Middle frontal gyrus (tissue), 1 donor: Measurements from ENCODE around the gene ARAP2.
A peak's percentile ranks its signal among the peaks of the same experiment; 100 is the strongest.

Source experiments
- DNase-seq: peaks from one replicate; pipeline ENCODE4 v3.0.0-alpha.2; 2015; ENCODE audit warnings: low spot score; ENCODE audit errors: extremely low spot score

The ARAP2 gene

DNA sequence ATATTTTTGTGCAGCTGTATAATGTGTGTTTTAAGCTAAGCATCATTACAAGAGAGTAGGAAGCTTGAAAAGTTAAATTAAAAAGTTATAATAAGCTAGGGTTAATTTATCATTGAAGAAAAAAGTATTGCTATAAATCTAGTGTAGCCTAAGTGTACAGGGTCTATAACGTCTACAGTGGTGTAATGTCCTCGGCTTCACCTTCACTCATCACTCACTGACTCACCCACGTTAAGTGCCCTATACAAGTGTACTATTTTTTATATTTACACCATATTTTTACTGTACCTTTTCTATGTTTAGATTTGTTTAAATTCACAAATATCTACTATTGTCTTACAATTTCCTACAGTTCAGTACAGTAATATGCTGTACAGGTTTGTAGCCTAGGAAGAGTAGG lies 23.5 kb downstream of the ARAP2 start:
- no peak for DNase-seq

DNA sequence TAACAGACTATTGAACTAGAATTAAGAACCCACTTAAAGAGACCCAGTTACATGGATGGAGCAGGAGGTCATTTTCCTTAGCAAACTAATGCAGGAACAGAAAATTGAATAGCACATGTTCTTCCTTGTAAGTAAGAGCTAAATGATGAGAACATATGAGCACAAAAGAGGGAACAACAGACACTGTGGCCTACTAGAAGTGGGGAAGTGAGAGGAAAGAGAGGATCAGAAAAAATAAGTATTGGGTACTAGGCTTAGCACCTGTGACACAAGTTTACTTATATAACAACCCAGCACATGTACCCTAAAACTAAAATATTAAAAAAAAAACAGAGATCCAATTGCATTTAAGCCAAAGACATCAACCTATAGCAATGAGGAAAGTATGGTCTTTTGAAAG lies 26.2 kb downstream of the ARAP2 start:
- DNase-seq = no peak

DNA sequence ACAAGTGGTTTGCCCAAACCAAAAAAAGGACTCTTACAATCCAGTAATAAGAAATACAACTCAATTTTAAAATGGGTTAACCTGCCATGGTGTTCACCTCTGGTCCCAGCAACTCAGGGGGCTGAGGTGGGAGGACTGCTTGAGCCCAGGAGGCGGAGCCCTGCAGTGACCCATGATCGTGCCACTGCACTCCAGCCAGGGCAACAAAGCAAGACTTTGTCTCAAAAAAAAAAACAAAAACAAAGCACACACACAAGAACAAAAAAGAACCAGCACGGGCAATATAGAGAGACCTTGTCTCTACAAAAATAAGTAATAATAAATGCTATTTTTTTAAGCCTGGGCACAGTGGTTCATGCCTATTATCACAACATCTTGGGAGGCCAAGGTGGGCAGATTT lies 28.7 kb downstream of the ARAP2 start:
- no peak for DNase-seq

DNA sequence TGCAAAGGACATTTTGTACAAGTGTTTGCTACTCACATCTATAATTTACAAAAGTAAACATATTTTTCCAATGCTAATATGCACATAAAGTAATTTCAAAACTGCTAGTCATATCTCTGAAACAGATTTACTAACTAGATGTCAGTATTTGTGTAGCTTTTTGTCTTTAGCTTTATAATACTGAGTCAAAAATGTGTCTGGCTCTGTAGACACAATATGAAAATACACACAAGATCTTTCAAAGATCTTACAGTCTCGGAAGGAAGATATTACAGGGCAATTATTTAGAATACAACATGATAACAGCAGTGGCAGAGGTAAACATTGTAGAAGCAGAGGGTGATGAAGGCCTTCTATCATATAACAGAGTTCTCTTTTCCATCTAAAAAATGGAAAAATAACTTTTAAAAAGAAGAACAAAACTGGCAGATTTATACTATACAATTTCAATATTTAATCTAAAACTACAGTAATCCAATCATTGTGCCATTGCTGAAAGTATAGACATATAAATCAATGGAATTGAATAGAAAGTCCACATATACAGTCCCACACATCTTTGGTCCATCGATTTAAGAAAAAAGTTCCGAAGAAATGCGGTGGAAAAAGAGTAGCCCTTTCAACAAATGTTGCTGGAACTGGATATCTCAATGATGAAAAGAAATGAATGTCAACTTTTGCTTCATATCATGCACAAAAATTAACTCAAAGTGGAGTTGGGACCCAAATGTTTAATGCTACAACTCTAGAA lies 29.4 kb downstream of the ARAP2 start:
- no peak for DNase-seq

DNA sequence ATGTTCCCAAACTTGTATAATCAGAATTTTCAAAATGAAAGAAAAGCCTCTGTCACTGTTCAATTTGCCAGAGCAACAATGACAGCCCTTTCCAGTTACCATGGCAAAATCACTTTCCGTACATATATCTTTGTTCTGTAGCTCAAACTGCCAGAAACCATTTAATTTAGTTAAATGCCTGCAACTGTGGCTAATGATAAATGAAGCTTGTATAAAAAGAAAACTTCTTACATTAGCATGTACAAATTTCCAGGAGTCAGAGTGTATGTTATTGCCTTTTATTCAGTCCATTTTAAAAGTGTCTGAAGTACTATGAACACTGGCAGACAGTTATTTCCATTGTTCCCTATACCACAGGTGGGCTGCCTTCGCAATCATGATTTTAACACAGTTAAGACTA lies 30.3 kb downstream of the ARAP2 start:
- no peak for DNase-seq

DNA sequence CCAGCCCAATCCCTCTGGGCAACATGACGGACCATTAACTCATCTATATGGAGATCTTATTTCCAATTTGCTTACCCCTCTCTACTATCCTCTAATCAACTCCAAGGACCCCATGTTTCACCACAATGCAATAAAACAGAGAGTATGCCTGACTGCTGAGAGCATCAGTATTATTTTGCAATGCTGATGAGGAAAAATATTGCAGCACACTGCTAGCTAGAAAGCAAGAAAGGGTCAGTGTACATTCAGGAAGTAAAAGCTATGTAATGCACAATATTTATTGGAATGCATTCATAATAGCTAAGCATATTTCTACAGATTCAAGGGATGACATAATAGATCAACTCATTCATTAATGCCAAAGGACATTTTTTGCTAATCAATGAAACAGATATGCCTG lies 33.2 kb downstream of the ARAP2 start:
- DNase-seq = no peak

DNA sequence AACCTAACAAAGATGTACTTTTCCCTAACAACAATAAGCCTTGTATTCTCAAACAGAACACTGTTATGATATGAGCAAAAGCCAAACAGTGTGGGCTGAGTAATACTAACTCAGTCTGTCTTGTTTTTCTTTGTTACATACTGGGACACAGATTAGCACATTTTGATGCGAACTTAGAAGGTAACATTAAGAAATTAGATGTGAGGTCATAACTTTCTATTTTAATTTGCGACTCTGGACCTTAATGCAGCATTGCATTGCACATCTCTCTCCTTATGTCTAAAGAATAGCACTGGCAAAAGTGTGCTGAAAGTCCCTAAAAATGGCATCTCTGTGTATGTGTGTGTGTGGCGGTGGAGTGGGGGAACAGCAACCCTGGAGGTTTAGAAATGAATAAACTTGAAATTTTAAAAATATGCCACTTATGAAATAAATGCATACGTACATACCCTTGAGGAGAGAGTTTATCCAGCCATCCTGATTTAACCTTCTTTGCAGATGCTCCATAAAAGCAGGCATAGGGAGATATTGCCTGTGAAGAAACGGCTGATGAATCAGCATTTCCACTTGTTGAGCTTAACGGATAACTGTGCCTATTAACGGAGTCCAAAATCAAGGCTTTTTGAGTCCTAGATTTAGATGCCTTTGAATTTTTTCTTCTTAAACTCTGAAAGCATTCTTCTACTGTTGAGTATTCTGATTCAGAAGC lies 34.2 kb downstream of the ARAP2 start:
- peak; percentile 70 for DNase-seq

DNA sequence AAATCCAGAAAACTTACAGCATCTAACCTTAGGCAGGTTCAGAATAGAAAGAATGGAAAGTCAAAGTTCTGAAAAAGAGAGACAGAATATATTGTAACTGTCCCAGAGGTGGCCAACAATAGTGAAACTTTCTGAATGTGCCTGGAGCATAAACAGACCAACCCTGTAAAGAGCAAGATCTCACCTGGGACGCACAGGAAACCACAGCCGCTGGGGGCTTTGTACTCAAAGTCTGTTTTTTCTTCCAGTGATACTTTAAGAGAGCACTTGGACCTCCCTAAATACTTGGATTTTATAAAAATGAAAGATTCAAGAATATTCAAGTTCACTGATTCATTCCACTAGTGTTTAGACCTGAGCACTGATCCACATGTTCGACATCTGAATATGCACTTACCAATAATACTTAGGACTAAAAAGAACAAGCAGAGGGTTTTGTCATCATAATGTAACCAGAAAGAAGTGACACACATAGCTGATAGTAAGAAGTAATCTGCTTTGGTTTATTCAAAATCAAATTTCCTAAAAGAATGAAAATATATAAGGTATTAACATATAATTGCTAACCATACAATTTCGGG lies 35.3 kb downstream of the ARAP2 start:
- DNase-seq = no peak

DNA sequence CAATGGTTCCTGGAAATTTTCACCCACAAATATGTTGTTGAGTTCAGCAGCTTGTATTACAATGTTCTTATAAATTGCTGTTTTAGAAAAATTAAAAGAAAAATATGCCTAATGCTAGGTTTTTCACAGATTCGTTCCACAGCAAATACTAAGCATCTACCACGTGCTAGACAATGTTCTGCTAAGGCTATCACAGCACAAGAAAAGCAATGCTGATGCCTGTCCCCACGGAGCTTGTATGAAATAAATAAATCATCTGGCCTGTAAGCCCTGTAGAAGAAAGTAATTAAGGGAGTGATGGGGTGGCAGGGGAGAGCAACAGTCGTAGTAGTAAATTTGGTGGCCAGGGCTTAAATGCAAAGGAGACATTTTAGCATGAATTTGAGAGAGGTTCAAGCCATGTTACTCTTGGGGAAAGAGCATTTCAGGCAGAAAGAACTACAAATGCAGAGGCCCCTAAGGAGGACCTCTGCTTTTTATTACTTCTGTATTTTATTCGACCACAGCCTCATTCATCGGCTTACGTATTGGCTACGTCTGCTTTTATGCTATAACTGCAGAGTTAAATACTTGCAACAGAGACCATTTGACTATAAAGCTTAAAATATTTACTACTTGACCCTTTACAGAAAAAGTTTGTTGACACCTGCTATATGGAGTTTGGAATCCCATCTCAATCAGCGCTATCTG lies 36.3 kb downstream of the ARAP2 start:
- no peak for DNase-seq

DNA sequence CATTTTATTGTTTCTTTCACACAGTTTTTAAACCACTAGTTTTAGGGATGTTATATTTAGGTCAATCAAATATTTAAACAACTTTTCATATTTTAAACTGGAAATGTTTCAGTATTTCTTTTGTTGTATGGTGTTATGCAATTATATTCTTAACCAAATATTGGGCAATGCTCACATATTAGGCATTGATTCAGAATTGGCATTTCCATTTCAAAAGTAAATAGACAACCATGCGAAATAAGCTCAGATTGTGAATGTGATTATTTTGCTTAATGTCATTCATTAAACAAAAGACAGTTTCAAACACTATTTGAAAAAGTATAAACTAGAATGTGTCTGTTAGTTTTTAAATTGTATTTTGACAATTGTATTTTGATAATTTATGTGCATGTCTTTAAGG lies 36.9 kb downstream of the ARAP2 start:
- DNase-seq = no peak

DNA sequence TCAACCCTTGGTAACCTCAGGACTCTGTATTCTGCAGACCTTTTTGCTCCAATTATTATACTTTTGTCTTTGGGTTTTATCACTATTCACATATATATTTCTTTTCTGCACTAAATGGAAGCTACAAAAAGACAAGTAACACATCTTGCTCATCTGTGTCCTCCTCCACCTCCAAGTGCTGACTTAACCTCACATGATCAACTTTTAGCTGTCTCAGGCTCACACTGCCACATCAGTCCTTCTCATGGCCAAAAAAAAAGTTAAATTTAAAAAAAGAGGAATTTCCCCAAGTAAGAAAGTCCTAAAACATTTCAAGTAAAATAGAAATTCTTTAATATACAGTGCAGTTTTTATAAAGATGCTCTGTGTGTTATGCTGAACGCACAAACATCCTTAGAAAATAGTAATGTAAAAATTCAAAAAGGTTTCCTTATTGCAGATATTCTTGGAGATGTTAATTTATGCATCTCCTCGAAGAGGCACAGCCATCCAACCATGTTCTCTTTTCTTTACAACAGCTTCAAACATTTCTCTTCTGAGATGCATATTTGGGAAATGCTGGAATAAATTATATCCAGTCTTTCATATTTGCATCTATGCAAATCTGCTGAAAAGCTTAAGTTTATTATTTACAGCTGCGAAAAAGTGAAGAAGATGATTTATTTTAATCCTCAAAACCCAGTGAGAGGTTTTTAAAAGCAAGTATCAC lies 37.6 kb downstream of the ARAP2 start:
- no peak for DNase-seq

DNA sequence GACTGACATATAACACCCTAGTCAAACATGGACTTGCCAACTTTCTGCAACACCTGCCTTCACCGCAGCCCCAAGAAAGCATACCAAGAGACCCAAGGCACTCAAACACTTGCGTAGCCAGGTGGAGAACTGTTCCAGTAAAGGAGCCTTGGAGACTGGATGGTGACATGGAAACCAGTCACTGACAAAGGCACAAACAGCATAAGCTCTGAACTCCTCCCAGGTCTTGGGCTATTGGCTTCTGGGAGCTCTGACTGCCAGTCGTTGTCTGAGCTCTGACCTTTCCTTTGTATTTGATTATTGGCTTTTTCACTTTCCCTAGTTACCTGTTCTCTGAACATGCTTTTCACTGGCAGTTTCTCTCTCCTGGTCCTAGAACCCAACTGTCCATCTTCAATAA lies 38.3 kb downstream of the ARAP2 start:
- no peak for DNase-seq

DNA sequence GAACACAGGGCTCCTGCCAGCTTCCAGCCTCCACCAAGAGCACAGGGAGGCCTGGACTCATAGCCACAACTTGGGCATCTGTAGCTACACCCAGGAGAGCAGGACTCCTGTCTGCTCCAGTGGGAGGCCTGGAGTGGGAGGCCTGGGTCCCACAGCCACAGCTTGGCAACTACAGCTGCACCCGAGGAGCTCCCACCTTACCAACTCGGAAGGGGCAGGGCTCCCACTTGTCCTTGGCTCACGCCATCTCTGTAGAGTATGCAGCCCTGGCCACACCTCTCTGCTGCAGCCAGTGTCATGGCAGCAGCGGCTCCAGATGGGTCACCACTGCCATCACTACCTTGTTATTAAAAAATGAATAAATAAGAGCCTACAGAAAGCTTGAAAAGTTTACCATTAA lies 45.5 kb downstream of the ARAP2 start:
- DNase-seq = no peak

DNA sequence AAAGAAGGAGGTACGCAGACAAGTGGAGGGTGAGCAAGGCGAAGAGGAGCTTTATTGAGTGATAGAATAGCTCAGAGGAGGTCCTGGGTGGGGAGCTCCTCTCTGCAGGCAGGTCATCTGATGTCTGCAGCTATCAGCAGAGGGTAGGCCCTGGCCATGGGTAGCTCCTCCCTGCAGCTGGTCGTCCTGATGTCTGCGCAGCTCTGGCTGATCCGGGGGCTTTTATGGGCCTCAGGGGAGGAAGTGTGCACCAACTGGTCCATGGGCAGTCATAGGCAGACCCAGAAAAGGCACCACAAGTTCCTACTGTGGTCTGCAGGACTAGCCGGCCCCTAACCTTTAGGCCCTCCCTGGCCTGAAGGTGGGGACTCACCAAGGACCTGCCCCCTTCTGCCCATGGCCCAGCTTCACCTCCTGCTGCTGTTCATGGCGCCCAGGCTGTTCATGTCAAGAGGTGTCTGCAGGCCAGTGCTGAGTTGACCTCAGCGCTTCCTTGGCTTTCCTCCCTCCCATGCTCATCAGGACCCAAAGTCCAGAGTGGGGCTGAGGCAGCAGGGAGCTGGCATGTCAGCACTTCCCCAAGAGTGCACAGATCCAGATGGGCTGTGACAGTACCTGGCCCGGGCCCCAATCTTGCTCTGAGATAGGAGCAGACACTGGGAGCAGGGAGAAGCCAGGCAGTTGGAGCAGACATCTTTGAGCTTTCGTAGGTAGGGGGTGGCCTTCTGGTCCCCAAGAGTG lies 46.1 kb downstream of the ARAP2 start:
- no peak for DNase-seq

DNA sequence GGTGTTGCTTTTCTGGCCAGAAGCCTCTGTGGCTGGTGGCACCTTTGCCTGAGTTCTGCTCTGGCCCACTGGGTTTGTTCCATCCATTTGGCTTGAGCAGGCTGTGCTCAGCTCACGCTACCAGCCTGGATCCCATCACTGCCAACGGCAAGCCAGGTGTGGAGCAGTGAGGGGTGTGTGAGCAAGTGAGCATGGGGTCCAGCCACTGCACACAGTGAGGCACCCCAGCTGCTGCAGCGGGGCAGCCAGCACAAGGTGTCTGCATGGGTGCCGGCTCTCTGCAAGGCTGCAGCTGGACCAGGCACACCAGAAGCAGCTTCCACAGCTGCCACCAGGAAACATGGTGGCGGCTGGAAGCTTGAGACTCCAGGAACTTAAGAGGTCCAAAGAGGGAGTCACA lies 46.8 kb downstream of the ARAP2 start:
- DNase-seq = no peak

DNA sequence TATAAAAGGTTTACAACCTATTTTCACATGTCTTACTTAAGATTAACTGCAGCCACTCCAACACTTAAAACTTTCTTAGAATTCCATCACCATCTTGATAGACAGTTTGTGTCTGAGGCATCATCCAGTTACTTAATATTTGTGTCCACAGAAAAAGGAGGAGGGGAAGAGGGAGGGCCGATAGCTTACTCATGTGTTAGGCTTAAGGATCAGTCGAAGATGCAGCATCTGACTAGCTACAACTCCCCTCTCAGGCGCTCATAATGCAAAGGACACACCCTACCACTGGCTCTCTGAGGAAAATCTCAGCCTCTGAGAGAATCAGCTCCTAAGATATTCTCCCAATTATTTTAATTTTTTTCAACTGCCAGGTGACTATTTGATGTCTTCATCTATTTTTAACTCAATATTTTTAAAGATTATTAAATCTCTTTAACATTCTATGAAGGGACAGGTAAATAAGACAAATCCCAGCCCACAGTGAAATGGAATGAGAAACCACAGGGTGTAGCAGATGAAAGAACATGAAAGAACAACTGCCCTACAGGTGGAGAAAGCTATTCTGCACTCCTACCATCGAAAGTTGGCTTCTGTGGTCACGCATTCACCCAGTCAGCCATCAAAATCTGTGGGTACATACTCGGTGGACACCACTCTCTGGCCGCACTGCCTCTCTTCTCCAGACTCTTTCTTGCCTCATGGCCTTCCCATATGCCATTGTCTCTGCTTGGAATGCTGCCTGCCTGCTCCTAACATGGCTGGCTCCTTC lies 48.0 kb downstream of the ARAP2 start:
- DNase-seq = no peak

DNA sequence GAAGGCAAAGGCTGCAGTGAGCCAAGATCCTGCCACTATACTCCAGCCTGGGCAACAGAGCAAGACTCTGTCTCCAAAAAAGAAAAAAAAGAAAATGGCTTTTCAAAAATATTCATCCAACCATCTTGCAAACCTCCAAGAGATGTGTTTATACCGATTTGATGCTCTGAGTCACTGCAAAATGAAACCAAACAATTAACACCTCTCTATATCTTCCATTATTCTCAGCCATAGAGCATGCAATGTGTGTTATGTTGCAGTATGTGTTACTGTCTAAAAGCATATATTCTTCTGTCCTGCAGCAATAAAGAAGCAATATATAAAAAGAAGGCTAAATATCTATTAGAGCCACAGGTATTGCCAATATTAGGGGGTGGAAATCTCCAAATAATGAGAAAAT lies 51.4 kb downstream of the ARAP2 start:
- DNase-seq = no peak

DNA sequence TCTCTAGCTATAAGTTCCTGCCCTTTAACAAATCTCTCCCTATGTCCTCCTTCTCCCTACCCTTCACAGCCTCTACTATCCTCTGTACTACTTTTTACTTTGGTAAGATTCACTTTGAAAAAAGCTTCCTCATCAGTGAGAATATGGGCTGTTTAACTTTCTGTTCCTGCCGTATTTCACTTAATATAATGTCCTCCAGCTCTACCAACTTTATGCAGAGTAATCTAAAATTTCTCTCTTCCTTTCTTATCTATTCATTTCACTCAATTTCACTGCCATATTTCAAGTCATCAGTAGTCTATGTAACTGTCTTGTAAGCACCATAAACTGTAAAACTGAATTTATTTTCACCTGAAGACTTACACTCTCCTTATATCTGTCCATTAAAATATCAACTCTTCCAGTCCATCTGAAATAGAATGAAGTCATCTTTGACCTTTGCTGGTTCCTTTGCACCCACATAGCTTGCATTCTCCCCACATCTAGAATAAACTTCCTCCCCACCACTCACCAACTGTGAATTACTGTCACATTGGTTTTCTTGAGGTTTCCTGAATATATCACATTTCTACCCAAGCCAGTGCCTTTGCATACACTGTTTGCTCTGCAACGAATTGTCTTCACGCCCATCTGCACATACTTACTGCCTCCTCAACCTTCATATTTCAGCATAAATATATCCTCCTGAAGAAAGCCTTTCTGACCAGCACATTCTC lies 54.6 kb downstream of the ARAP2 start:
- no peak for DNase-seq

DNA sequence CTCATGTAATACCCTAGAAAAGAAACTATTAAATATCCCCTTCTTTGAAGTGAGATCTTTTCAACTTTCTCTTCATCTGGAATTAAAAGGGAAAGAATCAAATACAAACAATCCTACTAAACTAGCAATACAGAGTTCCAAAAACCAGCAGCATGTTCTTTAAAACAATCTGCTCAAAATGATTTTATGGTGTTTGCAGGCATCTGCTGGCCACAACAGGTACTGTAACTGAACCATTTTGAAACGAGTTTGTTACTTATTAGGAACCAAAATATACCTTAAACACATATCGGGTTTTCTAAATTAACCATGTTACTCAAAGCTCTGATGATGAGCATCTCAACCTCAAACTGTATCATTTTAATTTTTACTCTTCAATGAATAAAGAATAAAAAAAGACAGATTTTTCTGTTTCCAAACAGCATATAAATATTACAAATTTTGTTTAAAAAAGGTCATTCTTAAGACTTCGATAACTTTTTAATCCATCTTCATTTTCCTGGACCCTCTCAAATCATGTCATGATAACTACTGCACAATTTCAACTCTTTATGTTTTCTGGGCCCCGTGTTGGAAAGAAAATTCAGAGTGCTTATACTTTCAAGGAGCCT lies 56.5 kb downstream of the ARAP2 start:
- no peak for DNase-seq
